Measurements from ENCODE around the gene VPS11.
A peak's percentile ranks its signal among the peaks of the same experiment; 100 is the strongest.
"Not testable (repeated sequence)": the region's sequence is repeated elsewhere in the genome, so short reads cannot be mapped to it uniquely, and the experiment has no call there.

Gene VPS11

GRCh38 chr11:119046489-119046888 is 21.1 kb upstream of the VPS11 start:
- Histone ChIP-seq H2AFZ (ENCODE audit: low read depth, low read length) (no peak overlapping the region), H3K36me3 (ENCODE audit: insufficient read depth, low read length) (peaks cover 65% of the 10 kb centered on the region), H3K4me1 (ENCODE audit: insufficient read depth, low read length) (no peaks in the 10 kb centered on the region), H3K9me3 (ENCODE audit: low read length) (no peaks in the 10 kb centered on the region), H3K27me3 (ENCODE audit: insufficient read depth, low read length) (no peaks in the 10 kb centered on the region), H3K4me3 (ENCODE audit: low read length) (no peak overlapping the region)

DNA sequence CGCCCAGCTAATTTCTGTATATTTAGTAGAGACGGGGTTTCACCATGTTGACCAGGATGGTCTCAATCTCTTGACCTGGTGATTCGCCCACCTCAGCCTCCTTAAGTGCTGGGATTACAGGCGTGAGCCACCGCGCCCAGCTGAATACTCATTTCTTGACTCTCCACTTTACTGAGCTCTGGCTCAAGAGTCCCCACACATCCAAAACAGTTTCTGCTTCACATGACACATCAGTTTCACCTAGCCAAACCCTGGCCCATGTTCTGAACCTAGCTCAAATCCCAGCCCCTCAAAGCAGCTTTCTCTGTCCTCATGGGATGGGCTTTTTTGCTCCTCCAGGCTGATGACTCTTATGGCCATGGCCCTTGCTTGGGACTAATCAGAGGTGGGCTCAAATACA is 20.4 kb upstream of the VPS11 start:
- no peaks in the 10 kb centered on the region for H3K9me3 ChIP-seq (ENCODE audit: low read length)
- no peak overlapping the region for H2AFZ ChIP-seq (ENCODE audit: low read depth, low read length)
- H3K4me1 ChIP-seq (ENCODE audit: insufficient read depth, low read length) = no peaks in the 10 kb centered on the region
- no peaks in the 10 kb centered on the region for H3K27me3 ChIP-seq (ENCODE audit: insufficient read depth, low read length)
- peaks cover 71% of the 10 kb centered on the region for H3K36me3 ChIP-seq (ENCODE audit: insufficient read depth, low read length)
- no peak overlapping the region for H3K4me3 ChIP-seq (ENCODE audit: low read length)

DNA sequence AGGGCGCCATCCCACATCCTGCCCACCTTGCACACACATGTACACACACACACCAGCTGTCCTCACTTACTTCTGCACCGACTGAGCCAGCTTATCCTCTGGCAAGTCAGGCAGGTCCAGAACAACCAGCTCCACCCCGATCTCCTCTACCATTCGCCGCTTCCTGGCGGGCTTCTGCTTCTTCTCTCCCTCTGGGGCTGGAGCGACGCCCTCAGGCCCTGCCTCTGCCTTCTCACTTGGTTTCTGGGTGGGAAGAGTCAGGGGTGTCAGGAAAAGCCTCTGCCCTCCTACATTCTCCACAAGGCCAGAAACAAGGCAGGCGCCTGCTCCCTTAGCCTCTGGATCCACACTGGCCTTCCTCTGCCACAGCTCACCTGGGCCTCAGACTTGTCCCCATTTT is 19.0 kb upstream of the VPS11 start:
- H2AFZ ChIP-seq (ENCODE audit: low read depth, low read length) = no peak overlapping the region
- H3K27me3 ChIP-seq (ENCODE audit: insufficient read depth, low read length) = no peaks in the 10 kb centered on the region
- H3K36me3 ChIP-seq (ENCODE audit: insufficient read depth, low read length) = peaks cover 85% of the 10 kb centered on the region
- H3K9me3 ChIP-seq (ENCODE audit: low read length) = no peaks in the 10 kb centered on the region
- H3K4me3 ChIP-seq (ENCODE audit: low read length) = no peak overlapping the region
- no peaks in the 10 kb centered on the region for H3K4me1 ChIP-seq (ENCODE audit: insufficient read depth, low read length)

- Histone ChIP-seq H2AFZ (ENCODE audit: low read depth, low read length) (no peak overlapping the region), H3K4me3 (ENCODE audit: low read length) (no peak overlapping the region), H3K27me3 (ENCODE audit: insufficient read depth, low read length) (no peaks in the 10 kb centered on the region), H3K36me3 (ENCODE audit: insufficient read depth, low read length) (peaks cover 89% of the 10 kb centered on the region), H3K4me1 (ENCODE audit: insufficient read depth, low read length) (no peaks in the 10 kb centered on the region), H3K9me3 (ENCODE audit: low read length) (no peaks in the 10 kb centered on the region)
These were observed 18.5 kb upstream of the VPS11 start for GRCh38 chr11:119049081-119049480.

GRCh38 chr11:119051440-119052162 is 16.0 kb upstream of the VPS11 start:
- peaks cover 7% of the 10 kb centered on the region for H3K4me1 ChIP-seq (ENCODE audit: insufficient read depth, low read length)
- no peaks in the 10 kb centered on the region for H3K27me3 ChIP-seq (ENCODE audit: insufficient read depth, low read length)
- peaks cover 81% of the 10 kb centered on the region for H3K36me3 ChIP-seq (ENCODE audit: insufficient read depth, low read length)
- no peaks in the 10 kb centered on the region for H3K9me3 ChIP-seq (ENCODE audit: low read length)
- H3K4me3 ChIP-seq (ENCODE audit: low read length) = no peak overlapping the region
- no peak overlapping the region for H2AFZ ChIP-seq (ENCODE audit: low read depth, low read length)

GRCh38 chr11:119052163-119052814 is 15.3 kb upstream of the VPS11 start:
- H2AFZ ChIP-seq (ENCODE audit: low read depth, low read length) = no peak overlapping the region
- H3K4me1 ChIP-seq (ENCODE audit: insufficient read depth, low read length) = peaks cover 7% of the 10 kb centered on the region
- no peaks in the 10 kb centered on the region for H3K27me3 ChIP-seq (ENCODE audit: insufficient read depth, low read length)
- no peak overlapping the region for H3K4me3 ChIP-seq (ENCODE audit: low read length)
- H3K9me3 ChIP-seq (ENCODE audit: low read length) = no peaks in the 10 kb centered on the region
- peaks cover 75% of the 10 kb centered on the region for H3K36me3 ChIP-seq (ENCODE audit: insufficient read depth, low read length)

GRCh38 chr11:119054418-119054817 is 13.2 kb upstream of the VPS11 start:
- H3K4me3 ChIP-seq (ENCODE audit: low read length) = no peak overlapping the region
- no peak overlapping the region for H2AFZ ChIP-seq (ENCODE audit: low read depth, low read length)
- H3K36me3 ChIP-seq (ENCODE audit: insufficient read depth, low read length) = peaks cover 53% of the 10 kb centered on the region
- H3K27me3 ChIP-seq (ENCODE audit: insufficient read depth, low read length) = no peaks in the 10 kb centered on the region
- H3K4me1 ChIP-seq (ENCODE audit: insufficient read depth, low read length) = peaks cover 14% of the 10 kb centered on the region
- H3K9me3 ChIP-seq (ENCODE audit: low read length) = no peaks in the 10 kb centered on the region

GRCh38 chr11:119055901-119056300 is 11.7 kb upstream of the VPS11 start:
- Histone ChIP-seq H3K4me3 (ENCODE audit: low read length) (peak overlapping the region; percentile 72), H3K36me3 (ENCODE audit: insufficient read depth, low read length) (peaks cover 43% of the 10 kb centered on the region), H3K9me3 (ENCODE audit: low read length) (no peaks in the 10 kb centered on the region), H3K4me1 (ENCODE audit: insufficient read depth, low read length) (peaks cover 14% of the 10 kb centered on the region), H3K27me3 (ENCODE audit: insufficient read depth, low read length) (no peaks in the 10 kb centered on the region), H2AFZ (ENCODE audit: low read depth, low read length) (no peak overlapping the region)

DNA sequence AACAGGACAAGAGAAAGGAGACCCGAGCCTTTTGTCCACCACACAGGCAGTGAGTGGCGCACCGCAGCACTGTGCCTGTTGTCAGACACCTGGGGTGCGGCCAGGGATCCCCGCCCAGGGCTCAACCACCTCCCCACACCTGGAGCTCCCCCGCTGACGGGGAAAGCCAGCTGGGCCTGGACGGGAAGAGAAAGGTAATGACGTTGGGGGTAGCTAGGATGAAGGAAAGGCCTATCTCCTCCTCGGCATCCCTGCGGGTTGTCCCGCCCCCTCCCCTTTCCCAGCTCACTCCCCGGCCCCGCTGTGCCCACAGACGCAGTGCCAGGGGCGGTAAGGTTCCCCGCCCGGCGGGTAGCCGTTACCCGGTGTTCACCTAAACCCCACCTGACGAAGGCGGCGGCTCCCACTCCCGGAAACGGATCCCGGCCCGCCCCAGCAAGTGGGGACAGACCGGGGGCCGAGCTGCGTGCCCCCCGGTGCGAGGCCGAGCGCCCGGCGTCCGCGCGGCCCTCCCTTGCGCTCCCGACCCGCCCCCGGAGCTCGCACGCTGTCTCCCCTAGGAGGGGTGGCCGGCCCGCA is 11.1 kb upstream of the VPS11 start:
- Histone ChIP-seq H3K27me3 (ENCODE audit: insufficient read depth, low read length) (no peaks in the 10 kb centered on the region), H3K4me1 (ENCODE audit: insufficient read depth, low read length) (peaks cover 14% of the 10 kb centered on the region), H3K9me3 (ENCODE audit: low read length) (no peaks in the 10 kb centered on the region), H2AFZ (ENCODE audit: low read depth, low read length) (peak overlapping the region; percentile 78), H3K36me3 (ENCODE audit: insufficient read depth, low read length) (peaks cover 38% of the 10 kb centered on the region), H3K4me3 (ENCODE audit: low read length) (peak overlapping the region; percentile 72)

GRCh38 chr11:119057000-119057769 is 10.4 kb upstream of the VPS11 start, which contains the start of gene HYOU1:
TSS of gene HYOU1 (minus strand) at chr11:119057205. CDS start at chr11:119056160, 1,045 bp downstream.
- Histone ChIP-seq H2AFZ (ENCODE audit: low read depth, low read length) (peak within 1 kb of the TSS; percentile 78), H3K27me3 (ENCODE audit: insufficient read depth, low read length) (no peaks in the 10 kb centered on the region), H3K36me3 (ENCODE audit: insufficient read depth, low read length) (peaks cover 31% of the 10 kb centered on the region), H3K4me3 (ENCODE audit: low read length) (peak within 1 kb of the TSS; percentile 72), H3K9me3 (ENCODE audit: low read length) (no peaks in the 10 kb centered on the region), H3K4me1 (ENCODE audit: insufficient read depth, low read length) (peaks cover 14% of the 10 kb centered on the region)

- not testable (repeated sequence) for H3K9me3 ChIP-seq (ENCODE audit: low read length); H3K27me3 ChIP-seq (ENCODE audit: insufficient read depth, low read length); H2AFZ ChIP-seq (ENCODE audit: low read depth, low read length); H3K4me3 ChIP-seq (ENCODE audit: low read length)
- peaks cover 12% of the 10 kb centered on the region for H3K36me3 ChIP-seq (ENCODE audit: insufficient read depth, low read length)
- peaks cover 14% of the 10 kb centered on the region for H3K4me1 ChIP-seq (ENCODE audit: insufficient read depth, low read length)
These were observed 8.5 kb upstream of the VPS11 start for GRCh38 chr11:119059128-119059527.

GRCh38 chr11:119061256-119061655 is 6.4 kb upstream of the VPS11 start:
- Histone ChIP-seq H3K9me3 (ENCODE audit: low read length) (no peaks in the 10 kb centered on the region), H3K36me3 (ENCODE audit: insufficient read depth, low read length) (no peaks in the 10 kb centered on the region), H3K4me1 (ENCODE audit: insufficient read depth, low read length) (peaks cover 7% of the 10 kb centered on the region), H3K27me3 (ENCODE audit: insufficient read depth, low read length) (no peaks in the 10 kb centered on the region), H3K4me3 (ENCODE audit: low read length) (no peak overlapping the region), H2AFZ (ENCODE audit: low read depth, low read length) (no peak overlapping the region)

DNA sequence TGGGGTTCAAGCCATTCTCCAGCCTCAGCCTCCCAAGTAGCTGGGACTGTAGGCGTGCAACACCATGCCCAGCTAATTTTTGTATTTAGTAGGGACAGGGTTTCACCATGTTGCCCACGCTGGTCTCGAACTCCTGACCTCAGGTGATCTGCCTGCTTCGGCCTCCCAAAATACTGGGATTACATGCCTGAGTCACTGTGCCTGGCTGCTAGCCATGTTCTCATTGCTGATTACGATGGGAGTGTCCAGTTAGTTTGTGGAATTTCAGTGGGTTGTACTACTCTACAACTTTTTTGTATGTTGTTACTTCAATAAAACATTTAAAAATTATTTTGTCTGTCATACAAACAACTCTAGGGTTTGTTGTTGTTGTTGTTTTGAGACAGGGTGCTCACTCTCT is 4.8 kb upstream of the VPS11 start:
- H3K4me3 ChIP-seq (ENCODE audit: low read length) = no peak overlapping the region
- H3K36me3 ChIP-seq (ENCODE audit: insufficient read depth, low read length) = no peaks in the 10 kb centered on the region
- no peak overlapping the region for H2AFZ ChIP-seq (ENCODE audit: low read depth, low read length)
- H3K9me3 ChIP-seq (ENCODE audit: low read length) = no peaks in the 10 kb centered on the region
- H3K4me1 ChIP-seq (ENCODE audit: insufficient read depth, low read length) = peaks cover 4% of the 10 kb centered on the region
- H3K27me3 ChIP-seq (ENCODE audit: insufficient read depth, low read length) = no peaks in the 10 kb centered on the region

Data from neuron (in vitro differentiated cells).